NCI-H187 (cell line): Measurements from ENCODE around the gene SLC2A3.
"Not testable (repeated sequence)": the region's sequence is repeated elsewhere in the genome, so short reads cannot be mapped to it uniquely, and the experiment has no call there.

ENCODE experiments used
- DNase-seq, 2 experiments: peaks; one replicate each; lab custom pipeline; 2025; lab: John Stamatoyannopoulos, UW

The SLC2A3 gene

GRCh38 chr12:7950230-7950943, 14.4 kb upstream of the SLC2A3 start:
- not testable (repeated sequence) for DNase-seq

- DNase-seq: no peak
Measured at GRCh38 chr12:7948589-7949260, 12.7 kb upstream of the SLC2A3 start.

- no peak for DNase-seq
Measured at GRCh38 chr12:7947011-7947410, 11.0 kb upstream of the SLC2A3 start.

- DNase-seq: not testable (repeated sequence)
Measured at GRCh38 chr12:7944760-7945159, 8.8 kb upstream of the SLC2A3 start.

GRCh38 chr12:7940906-7941305, 4.9 kb upstream of the SLC2A3 start:
- DNase-seq: no peak

GRCh38 chr12:7937833-7938506, 2.0 kb upstream of the SLC2A3 start:
- no peak for DNase-seq

GRCh38 chr12:7934889-7935492, 996 bp downstream of the SLC2A3 start:
- DNase-seq: no peak

- no peak for DNase-seq
Measured at GRCh38 chr12:7934091-7934888, 1.7 kb downstream of the SLC2A3 start.

GRCh38 chr12:7933255-7933726, 2.7 kb downstream of the SLC2A3 start:
- no peak for DNase-seq

- not testable (repeated sequence) for DNase-seq
Measured at GRCh38 chr12:7932599-7933240, 3.3 kb downstream of the SLC2A3 start.

GRCh38 chr12:7929083-7929792, 6.7 kb downstream of the SLC2A3 start:
- DNase-seq: no peak

- no peak for DNase-seq
Measured at GRCh38 chr12:7927470-7927869, 8.5 kb downstream of the SLC2A3 start.

- DNase-seq: not testable (repeated sequence)
Measured at GRCh38 chr12:7926068-7926666, 9.8 kb downstream of the SLC2A3 start.

GRCh38 chr12:7923241-7924236, 12.4 kb downstream of the SLC2A3 start:
- DNase-seq: no peak

GRCh38 chr12:7921181-7921580, 14.8 kb downstream of the SLC2A3 start:
- not testable (repeated sequence) for DNase-seq

- DNase-seq: not testable (repeated sequence)
Measured at GRCh38 chr12:7918268-7918590, 17.8 kb downstream of the SLC2A3 start.

- DNase-seq: no peak
Measured at GRCh38 chr12:7917392-7918267, 18.4 kb downstream of the SLC2A3 start.

- DNase-seq: no peak
Measured at GRCh38 chr12:7916936-7917335, 19.1 kb downstream of the SLC2A3 start.
